GM12878 (cell line): ENCODE results near the gene DUSP10. TPM values are rescaled to one million over a fixed set of nuclear protein-coding genes. Genes with fewer than 3 reads are reported as not detected.

Source experiments
- ATAC-seq: fragments of 200-7000 bp; cut with Tn5 transposase; 3 replicates; pipeline ENCODE4 v1.9.1; 2020; ENCODE audit warnings: mild to moderate bottlenecking, moderate library complexity
- BruUV-seq: library from RNA; stranded (reverse); fragments of 400-500 nt; replicated peaks from 2 replicates; lab custom pipeline; 2021; lab: Mats Ljungman, UMichigan
- CTCF ChIA-PET: fragments of 300-600 bp; sonication (Branson Sonifier 250); formaldehyde crosslinking; extraction: SDS; loops from one replicate; lab custom pipeline; 2021; ENCODE audit warnings: inconsistent platforms; lab: Yijun Ruan, JAX
- POLR2A ChIA-PET: fragments of 350-600 bp; formaldehyde crosslinking; extraction: SDS; loops from one replicate; lab custom pipeline; 2021; ENCODE audit warnings: inconsistent platforms; lab: Charles Lee
- RAD21 ChIA-PET: fragments of 300-600 bp; sonication (Branson Sonifier 250); formaldehyde crosslinking; loops from one replicate; lab custom pipeline; 2023; ENCODE audit warnings: antibody characterized with exemption; ENCODE audit not compliant: unreplicated experiment; lab: Charles Lee
- SMC1A ChIA-PET: fragments of 300-600 bp; sonication (Branson Sonifier 250); formaldehyde crosslinking; loops from one replicate; lab custom pipeline; 2023; ENCODE audit not compliant: unreplicated experiment, uncharacterized antibody; lab: Charles Lee
- DNase-seq: peaks from one replicate; pipeline ENCODE4 v3.0.0-alpha.2; 2011; ENCODE audit warnings: low read depth, low spot score
- FAIRE-seq: peaks from 3 replicates; lab custom pipeline; 2011; peaks lifted over from hg19 to GRCh38; lab: Jason Lieb, UNC
- H2AFZ ChIP-seq: 2 replicates; pipeline ENCODE4 v1.6.0; 2011; ENCODE audit warnings: low read depth, low read length, control low read depth; ENCODE audit not compliant: control insufficient read depth
- H3K27ac ChIP-seq: 2 replicates; pipeline ENCODE4 v1.5.1; 2011; ENCODE audit warnings: control low read depth; ENCODE audit not compliant: control insufficient read depth, insufficient read depth
- H3K27me3 ChIP-seq, 2 experiments: replicated peaks in 1 of 2; 2 replicates each; pipeline versions ENCODE4 v1.6.0 to v1.6.1; 2011; ENCODE audit warnings: low read length in 1 of 2; ENCODE audit not compliant: control insufficient read depth in 2 of 2, insufficient read depth in 2 of 2
- H3K36me3 ChIP-seq, 2 experiments: 2 replicates each; pipeline ENCODE4 v1.5.1; 2011; ENCODE audit warnings: low read length in 1 of 2; ENCODE audit not compliant: control insufficient read depth in 2 of 2, insufficient read depth in 2 of 2
- H3K4me1 ChIP-seq: 2 replicates; pipeline ENCODE4 v1.6.1; 2011; ENCODE audit warnings: mild to moderate bottlenecking, low read length, moderate library complexity, mixed read lengths; ENCODE audit not compliant: control insufficient read depth, insufficient read depth
- H3K4me2 ChIP-seq: 2 replicates; pipeline ENCODE4 v1.6.0; 2011; ENCODE audit warnings: control low read depth; ENCODE audit not compliant: control insufficient read depth, insufficient read depth
- H3K4me3 ChIP-seq: fragments of 200-600 bp; sonication (generic); 2 replicates; pipeline ENCODE4 v1.5.1; 2016
- H3K79me2 ChIP-seq: 2 replicates; pipeline ENCODE4 v1.6.0; 2011; ENCODE audit warnings: low read length; ENCODE audit not compliant: control insufficient read depth, insufficient read depth
- H3K9ac ChIP-seq: 2 replicates; pipeline ENCODE4 v1.8.0; 2011; ENCODE audit warnings: low read length, control low read depth, mixed read lengths; ENCODE audit not compliant: control insufficient read depth, insufficient read depth
- H3K9me3 ChIP-seq: replicated peaks from 3 replicates; pipeline ENCODE4 v1.5.1; 2011; ENCODE audit warnings: mild to moderate bottlenecking, low read length; ENCODE audit not compliant: control insufficient read depth, insufficient read depth
- H4K20me1 ChIP-seq: 2 replicates; pipeline ENCODE4 v1.6.0; 2011; ENCODE audit not compliant: control insufficient read depth, insufficient read depth
- IRF3 ChIP-seq: fragments of 450-650 bp; IDR thresholded peaks from 2 replicates; pipeline ENCODE4 v1.6.1; 2014; ENCODE audit warnings: mild to moderate bottlenecking
- LARP7 ChIP-seq: fragments of 450-650 bp; IDR thresholded peaks from 2 replicates; pipeline ENCODE4 v1.6.1; 2017; ENCODE audit warnings: mild to moderate bottlenecking
- RAD21 ChIP-seq: IDR thresholded peaks from 2 replicates; pipeline ENCODE4 v1.6.1; 2011; ENCODE audit warnings: mild to moderate bottlenecking, low read depth, low read length, moderate library complexity; ENCODE audit not compliant: insufficient read depth
- RUNX3 ChIP-seq: IDR thresholded peaks from 2 replicates; pipeline ENCODE4 v1.6.1; 2012; ENCODE audit warnings: low read length, inconsistent platforms
- SREBF1 ChIP-seq: IDR thresholded peaks from 2 replicates; pipeline ENCODE4 v1.6.1; 2012; ENCODE audit warnings: mild to moderate bottlenecking, low read length
- ZNF687 ChIP-seq: fragments of 450-650 bp; IDR thresholded peaks from 2 replicates; pipeline ENCODE4 v1.6.1; 2017; ENCODE audit warnings: mild to moderate bottlenecking, moderate library complexity
- in situ Hi-C: fragments of 300-500 bp; cut with MboI; formaldehyde crosslinking; loops from 9 replicates; pipeline ENCODE4 v1.14.3; 2018; ENCODE audit warnings: mixed read lengths
- intact Hi-C: fragments of 100-400 bp; cut with micrococcal nuclease; formaldehyde crosslinking; loops from one replicate; pipeline ENCODE4 v1.14.2; 2022; ENCODE audit not compliant: unreplicated experiment
- polyA plus RNA-seq, 11 experiments: library from polyadenylated mRNA; depleted of rRNA in 4 of 11; unstranded in 6 of 11; stranded (reverse) in 5 of 11; fragments of >200 nt; fragmentation: Nextera tagmentation in 4 of 11; fragmentation: Illumina TruSeq in 1 of 11; extraction: Ambion mirVana in 4 of 11; extraction: Trizol in 1 of 11; gene quantifications; 1 replicate in 1 of 11; 2 replicates in 10 of 11; pipeline versions ENCODE4 v1.2.1 to v1.2.3, GENCODE V29; 2011 to 2016; ENCODE audit warnings: inconsistent platforms in 2 of 11, missing spikeins in 2 of 11, low read depth in 1 of 11
- total RNA-seq, 4 experiments: library from RNA; depleted of rRNA in 3 of 4; stranded (reverse); fragments of >200 nt in 3 of 4; fragmentation: Illumina TruSeq in 1 of 4; extraction: Trizol in 1 of 4; gene quantifications; 2 replicates each; pipeline versions ENCODE4 v1.2.1 to v1.2.3, GENCODE V29; 2013 to 2021

Gene DUSP10
- total and polyA plus RNA-seq, 10 of the 15 experiments (the other 5 are each of a cell fraction or from before 2014, with no cell fraction given) = 20.3 to 38.4 (median 27.8) TPM

- ChIA-PET SMC1A (interaction anchor here (1.0 to 18.3 kb wide), 10 partner anchors 9 to 227 kb away, joined by 3 to 199 read pairs (median 5); partner anchors contain the start of gene DUSP10), CTCF (interaction anchor here (0.7 to 1.6 kb wide), 4 partner anchors 10 to 254 kb away, joined by 3 to 7 read pairs (median 4); partner anchors contain the start of gene DUSP10), POLR2A (interaction anchor here (0.6 to 14.6 kb wide), 6 partner anchors 9 to 88 kb away, joined by 3 to 194 read pairs (median 8); partner anchors contain the start of gene DUSP10), RAD21 (interaction anchor here (1.0 to 4.8 kb wide), 9 partner anchors 9 to 255 kb away, joined by 3 to 78 read pairs (median 16); partner anchors contain the start of gene DUSP10)
- in situ Hi-C loops = loop anchor here (10.0 kb wide), 1 partner anchor 723 kb away; no protein-coding TSS in a partner anchor
- H3K9me3 ChIP-seq = no peaks in the 10 kb centered on the region
- H3K4me1 ChIP-seq = peaks cover 21% of the 10 kb centered on the region
- H3K79me2 ChIP-seq = peaks cover 98% of the 10 kb centered on the region
- H3K4me2 ChIP-seq = peak overlapping the region; percentile 57
- DNase-seq (no peak), ATAC-seq (peak; percentile 3; the same call in 2 of the 3 replicates), FAIRE-seq (no peak)
- intact Hi-C loops = no loop called here
- H3K27me3 ChIP-seq = no peaks in the 10 kb centered on the region
- H3K4me3 ChIP-seq = no peak overlapping the region
- H3K36me3 ChIP-seq = peaks cover 2 to 6% of the 10 kb centered on the region in 2 experiments
- H4K20me1 ChIP-seq = no peaks in the 10 kb centered on the region
- no peak overlapping the region for H2AFZ ChIP-seq
- no peak overlapping the region for H3K27ac ChIP-seq
- no TSS peak for BruUV-seq
- H3K9ac ChIP-seq = no peak overlapping the region
- TF ChIP-seq SREBF1 (no peak), IRF3 (no peak), LARP7 (no peak), RUNX3 (0 out of 2 replicates have a peak, but pooled peaks have one; percentile 11), RAD21 (no peak), ZNF687 (no peak)
Observed at GRCh38 chr1:221732052-221732451, 9.8 kb downstream of the DUSP10 start.
